HL-60 (cell line): ENCODE results near the gene LLCFC1.

Experiments
- DNase-seq, 2 experiments: peaks; one replicate each; pipeline ENCODE4 v3.0.0-alpha.2; 2010 to 2020; ENCODE audit warnings: low read depth in 1 of 2, low spot score in 1 of 2
- H3K27ac ChIP-seq: fragments of 250-450 bp; sonication (Bioruptor Pico); replicated peaks from 2 replicates; pipeline ENCODE4 v1.5.1; 2020; ENCODE audit warnings: mild to moderate bottlenecking, moderate library complexity
- H3K27me3 ChIP-seq: fragments of 250-450 bp; sonication (Bioruptor Pico); 2 replicates; pipeline ENCODE4 v1.5.1; 2021; ENCODE audit warnings: mild to moderate bottlenecking, moderate library complexity; ENCODE audit not compliant: insufficient read depth, poor library complexity, severe bottlenecking
- H3K4me3 ChIP-seq: replicated peaks from 2 replicates; pipeline ENCODE4 v1.5.1; 2011; ENCODE audit warnings: mild to moderate bottlenecking, control low read depth, low read length; ENCODE audit not compliant: insufficient read depth
- GABPA ChIP-seq: IDR thresholded peaks from 2 replicates; pipeline ENCODE4 v1.6.1; 2012; ENCODE audit warnings: low read depth
- POLR2AphosphoS5 ChIP-seq: IDR thresholded peaks from 2 replicates; pipeline ENCODE4 v1.6.1; 2012; ENCODE audit warnings: low read depth
- REST ChIP-seq: IDR thresholded peaks from 2 replicates; pipeline ENCODE4 v1.6.1; 2012; ENCODE audit warnings: low read depth; ENCODE audit not compliant: insufficient replicate concordance
- SPI1 ChIP-seq: IDR thresholded peaks from 2 replicates; pipeline ENCODE4 v1.6.1; 2012; ENCODE audit warnings: low read depth, mild to moderate bottlenecking, borderline replicate concordance
- long read RNA-seq: library from polyadenylated mRNA; unstranded; transcript quantifications from one replicate; pipeline ENCODE4 v2.0.0, GENCODE V29; 2020
- TF ChIP-seq, protein P1 (sequence below): IDR thresholded peaks from one replicate; pipeline ENCODE4 v1.5.1; 2011; ENCODE audit warnings: low read length, control low read depth, inconsistent platforms; ENCODE audit not compliant: insufficient read depth

LLCFC1 gene
- long read RNA-seq: 0 reads

GRCh38 chr7:142939226-142939910 lies at the start of gene LLCFC1:
Gene LLCFC1 (plus strand): TSS chr7:142939484. CDS start chr7:142939622, 138 bp downstream.
- TF ChIP-seq SPI1: no peak
- TF ChIP-seq, protein P1, sequence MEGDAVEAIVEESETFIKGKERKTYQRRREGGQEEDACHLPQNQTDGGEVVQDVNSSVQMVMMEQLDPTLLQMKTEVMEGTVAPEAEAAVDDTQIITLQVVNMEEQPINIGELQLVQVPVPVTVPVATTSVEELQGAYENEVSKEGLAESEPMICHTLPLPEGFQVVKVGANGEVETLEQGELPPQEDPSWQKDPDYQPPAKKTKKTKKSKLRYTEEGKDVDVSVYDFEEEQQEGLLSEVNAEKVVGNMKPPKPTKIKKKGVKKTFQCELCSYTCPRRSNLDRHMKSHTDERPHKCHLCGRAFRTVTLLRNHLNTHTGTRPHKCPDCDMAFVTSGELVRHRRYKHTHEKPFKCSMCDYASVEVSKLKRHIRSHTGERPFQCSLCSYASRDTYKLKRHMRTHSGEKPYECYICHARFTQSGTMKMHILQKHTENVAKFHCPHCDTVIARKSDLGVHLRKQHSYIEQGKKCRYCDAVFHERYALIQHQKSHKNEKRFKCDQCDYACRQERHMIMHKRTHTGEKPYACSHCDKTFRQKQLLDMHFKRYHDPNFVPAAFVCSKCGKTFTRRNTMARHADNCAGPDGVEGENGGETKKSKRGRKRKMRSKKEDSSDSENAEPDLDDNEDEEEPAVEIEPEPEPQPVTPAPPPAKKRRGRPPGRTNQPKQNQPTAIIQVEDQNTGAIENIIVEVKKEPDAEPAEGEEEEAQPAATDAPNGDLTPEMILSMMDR: no peak
- Histone ChIP-seq H3K27ac (no peak within 1 kb of the TSS), H3K4me3 (no peak within 1 kb of the TSS), H3K27me3 (no peaks in the 10 kb centered on the region)
- no peak for DNase-seq

GRCh38 chr7:142889816-142890215 lies 49.5 kb upstream of the LLCFC1 start:
- H3K4me3 ChIP-seq: no peak overlapping the region
- DNase-seq: no peak
- TF ChIP-seq REST: no peak
- TF ChIP-seq POLR2AphosphoS5: no peak
- TF ChIP-seq SPI1: no peak
- TF ChIP-seq, protein P1: no peak
- no peak for TF ChIP-seq GABPA
- no peak overlapping the region for H3K27ac ChIP-seq
- no peaks in the 10 kb centered on the region for H3K27me3 ChIP-seq

GRCh38 chr7:142890874-142891485 lies 48.3 kb upstream of the LLCFC1 start:
- Histone ChIP-seq H3K27me3 (no peaks in the 10 kb centered on the region), H3K4me3 (no peak overlapping the region), H3K27ac (no peak overlapping the region)
- DNase-seq: no peak
- TF ChIP-seq, protein P1: no peak
- TF ChIP-seq REST: no peak
